IPS-NIHi7 (cell line): ENCODE measurements around the gene OR10H2.
"Not testable (repeated sequence)": the region's sequence is repeated elsewhere in the genome, so short reads cannot be mapped to it uniquely, and the experiment has no call there.

Experiments
- DNase-seq: peaks from one replicate; pipeline ENCODE4 v3.0.0; 2012; ENCODE audit warnings: mixed read lengths; ENCODE audit errors: extremely low spot score

The OR10H2 gene

GRCh38 chr19:15769586-15769985 is 41.8 kb downstream of the OR10H2 start:
- no peak for DNase-seq

DNA sequence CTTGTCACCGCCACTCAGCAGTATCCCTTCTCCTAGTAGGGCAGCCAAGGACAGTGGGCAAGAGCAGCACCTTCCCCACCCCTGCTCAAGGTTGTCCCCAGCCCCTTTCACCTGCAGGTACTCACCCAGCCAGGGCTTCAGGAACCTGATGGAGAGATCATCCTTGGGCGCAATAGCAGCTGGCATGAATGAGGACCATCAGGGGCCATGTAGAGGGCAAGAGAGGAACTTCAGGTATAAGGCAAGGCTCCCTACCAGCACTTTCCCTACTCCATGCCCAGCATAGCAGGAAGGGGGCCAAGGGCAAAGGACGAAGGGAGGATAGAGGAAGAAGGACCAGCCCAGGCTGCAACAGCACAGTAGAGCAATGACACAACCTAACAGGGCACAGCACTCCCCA is 46.3 kb downstream of the OR10H2 start:
- not testable (repeated sequence) for DNase-seq

DNA sequence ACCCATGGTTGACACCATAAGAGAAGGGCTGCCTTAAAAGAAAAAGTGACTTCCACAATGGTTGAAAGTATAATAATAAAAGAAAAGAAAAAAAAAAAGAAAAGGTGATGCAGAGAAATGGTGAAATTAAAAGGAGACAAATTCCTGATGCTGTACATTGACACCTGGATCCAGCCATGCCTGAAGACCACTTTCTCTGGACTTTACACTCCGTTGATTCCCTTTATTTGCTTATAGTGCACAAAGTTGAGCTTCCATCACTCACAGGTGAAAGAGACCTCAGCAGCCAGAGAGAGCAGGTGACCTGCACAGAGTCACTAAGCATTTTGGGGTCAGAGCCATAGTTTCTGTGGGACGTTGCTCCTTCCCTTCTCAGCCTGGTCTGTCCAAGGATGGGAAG is 47.4 kb downstream of the OR10H2 start:
- no peak for DNase-seq

GRCh38 chr19:15776264-15776663 is 48.4 kb downstream of the OR10H2 start:
- DNase-seq, result no peak

DNA sequence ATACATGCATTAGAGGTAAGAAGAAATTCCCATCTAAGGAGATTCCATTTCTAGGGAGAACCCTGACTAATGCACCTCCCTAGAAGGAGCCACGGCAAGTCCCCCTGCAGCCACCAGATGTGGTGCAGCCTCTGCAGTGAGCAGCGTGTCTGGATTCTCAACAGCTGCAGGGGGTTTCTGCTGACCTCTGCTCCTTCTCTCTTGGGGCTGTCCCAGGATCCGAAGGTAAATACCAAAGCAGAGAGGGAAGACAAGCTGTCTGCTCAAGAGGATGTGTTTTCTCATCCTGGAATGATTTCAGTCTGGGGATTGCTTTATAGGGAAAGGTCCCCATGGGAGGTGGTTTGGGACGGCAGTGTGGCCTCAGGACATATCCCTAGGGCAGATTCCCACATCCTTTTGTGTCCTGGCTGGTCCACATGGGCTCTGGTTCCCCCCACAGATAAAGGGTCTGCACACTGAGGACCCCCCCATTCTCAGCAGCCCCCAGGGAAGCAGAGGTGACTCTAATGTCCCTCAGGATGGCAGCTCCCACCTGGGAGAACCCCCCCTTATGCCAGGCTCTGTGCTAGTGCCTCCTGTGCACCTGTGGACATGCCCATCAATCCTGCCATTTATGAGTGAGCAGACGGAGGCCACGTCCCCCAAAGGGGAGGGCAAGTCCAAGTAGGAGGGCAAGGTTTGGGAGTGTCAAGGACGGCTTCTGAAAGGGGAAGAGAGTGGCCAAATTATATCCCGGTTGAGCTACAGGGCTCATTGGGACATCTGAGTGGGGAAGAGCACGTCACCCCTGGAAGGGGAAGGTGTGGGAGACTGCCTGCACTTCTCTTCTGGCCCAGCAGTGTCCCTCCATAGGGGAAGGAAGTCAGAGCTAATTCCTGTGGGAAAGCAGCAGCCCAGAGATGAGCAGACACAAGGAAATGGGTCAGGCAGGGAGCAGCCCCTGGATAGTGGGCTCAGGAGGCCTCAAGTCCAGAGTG is 49.5 kb downstream of the OR10H2 start:
- DNase-seq, result no peak
